Measurements from ENCODE around the gene WNK2.

WNK2 gene

DNA sequence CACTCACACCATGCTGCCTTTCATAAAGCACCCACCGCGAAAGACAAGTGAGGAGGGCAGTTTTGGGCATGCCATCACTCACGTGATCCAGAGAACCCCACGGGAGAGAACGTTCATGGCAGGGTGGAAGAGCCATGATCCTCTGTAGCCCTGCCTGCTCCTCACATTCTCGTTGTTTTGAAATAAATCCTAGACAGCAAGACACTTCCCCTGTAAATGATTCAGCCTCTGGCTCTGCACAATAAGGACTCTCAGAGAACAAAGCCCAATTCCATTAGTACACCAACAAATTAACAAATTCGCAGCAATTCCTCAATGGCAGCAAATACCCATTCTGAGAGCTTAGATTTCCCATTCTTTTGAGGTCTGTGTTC lies 71.5 kb downstream of the WNK2 start:
- no peak for DNase-seq (ENCODE audit: low spot score)

DNA sequence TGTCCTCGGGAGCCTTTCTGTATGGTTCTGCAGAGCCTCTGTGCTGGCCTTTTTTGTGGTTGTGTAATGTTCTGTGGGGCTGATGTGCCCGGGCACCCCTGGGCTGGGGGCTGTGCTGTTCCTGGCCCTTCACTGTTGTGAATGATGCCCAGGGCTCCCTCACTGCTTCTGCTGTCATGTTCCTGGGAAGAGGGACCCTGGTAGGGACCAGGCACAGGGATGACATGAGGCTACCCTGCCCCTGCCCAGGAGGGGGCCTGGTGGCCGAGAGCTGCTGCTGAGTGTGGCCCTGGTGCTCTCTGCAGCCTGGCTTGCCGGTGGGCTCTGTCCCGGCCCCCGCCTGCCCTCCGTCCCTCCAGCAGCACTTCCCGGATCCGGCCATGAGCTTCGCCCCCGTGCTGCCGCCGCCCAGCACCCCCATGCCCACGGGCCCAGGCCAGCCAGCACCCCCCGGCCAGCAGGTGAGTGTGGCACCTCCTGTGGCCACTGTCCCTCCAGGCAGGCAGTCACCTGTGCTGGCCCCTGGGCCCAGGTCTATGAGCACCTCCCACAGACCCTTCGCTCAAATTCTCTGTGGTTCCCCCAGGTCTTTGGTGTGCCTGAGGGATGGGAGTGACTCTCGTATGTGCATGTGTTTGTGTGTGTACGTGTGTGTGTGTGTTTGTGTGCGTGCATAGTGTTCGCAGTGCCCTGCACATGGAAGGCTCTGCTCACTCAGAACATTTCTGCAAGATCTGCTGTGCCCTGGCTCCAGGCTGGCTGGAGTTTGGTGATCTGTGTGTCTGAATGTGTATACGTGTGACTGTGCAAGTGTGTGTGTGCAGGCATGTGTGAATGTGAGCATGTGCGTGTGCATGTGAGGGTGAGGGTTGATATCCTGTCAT lies 72.3 kb downstream of the WNK2 start:
- no peak for DNase-seq (ENCODE audit: low spot score)

- no peak for DNase-seq (ENCODE audit: low spot score)
These were observed 73.2 kb downstream of the WNK2 start for GRCh38 chr9:93256878-93257807.

DNA sequence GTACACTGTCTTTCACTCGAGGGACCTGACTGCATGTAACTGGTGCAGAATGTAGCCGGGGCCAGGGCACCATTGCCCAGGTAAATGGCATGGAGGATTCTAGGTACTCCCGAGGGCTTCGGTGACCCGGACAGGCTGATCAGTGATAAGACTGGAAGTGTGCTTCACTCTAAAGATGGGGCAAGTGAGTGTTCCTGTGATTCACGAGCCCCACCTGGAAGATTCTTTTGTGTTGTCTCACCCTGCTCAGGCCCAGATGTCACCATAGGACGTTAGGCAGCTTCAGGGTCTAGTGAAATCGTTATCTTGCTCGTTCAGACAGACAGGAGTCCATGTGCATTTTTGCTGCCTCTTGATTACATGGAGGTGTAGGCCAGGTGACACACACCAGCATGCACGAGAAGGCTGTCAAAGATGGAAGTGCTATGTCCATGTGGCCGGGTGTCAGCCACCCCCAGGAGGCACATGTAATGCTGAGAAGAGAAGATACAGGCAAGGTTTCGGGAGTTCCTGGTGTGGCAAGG lies 73.9 kb downstream of the WNK2 start:
- no peak for DNase-seq (ENCODE audit: low spot score)

- no peak for DNase-seq (ENCODE audit: low spot score)
These were observed 74.5 kb downstream of the WNK2 start for GRCh38 chr9:93258419-93258817.

DNA sequence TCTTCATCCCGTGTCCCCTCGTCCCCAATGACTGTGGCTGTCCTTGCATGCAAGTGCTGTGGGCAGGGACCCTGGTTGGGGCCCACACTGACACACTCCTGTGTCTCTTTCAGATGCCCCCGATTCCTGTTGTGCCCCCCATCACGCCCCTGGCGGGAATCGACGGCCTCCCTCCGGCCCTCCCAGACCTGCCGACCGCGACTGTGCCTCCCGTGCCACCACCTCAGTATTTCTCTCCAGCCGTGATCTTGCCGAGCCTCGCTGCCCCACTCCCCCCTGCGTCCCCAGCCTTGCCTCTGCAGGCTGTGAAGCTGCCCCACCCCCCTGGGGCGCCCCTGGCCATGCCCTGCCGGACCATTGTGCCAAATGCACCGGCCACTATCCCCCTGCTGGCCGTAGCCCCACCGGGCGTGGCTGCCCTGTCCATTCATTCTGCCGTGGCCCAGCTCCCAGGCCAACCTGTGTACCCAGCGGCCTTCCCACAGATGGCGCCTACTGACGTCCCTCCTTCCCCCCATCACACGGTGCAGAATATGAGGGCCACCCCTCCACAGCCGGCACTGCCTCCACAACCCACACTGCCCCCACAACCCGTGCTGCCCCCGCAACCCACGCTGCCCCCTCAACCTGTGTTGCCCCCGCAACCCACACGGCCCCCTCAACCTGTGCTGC lies 75.0 kb downstream of the WNK2 start:
- DNase-seq (ENCODE audit: low spot score) = no peak

GRCh38 chr9:93259490-93260262 lies 75.7 kb downstream of the WNK2 start:
- no peak for DNase-seq (ENCODE audit: low spot score)

DNA sequence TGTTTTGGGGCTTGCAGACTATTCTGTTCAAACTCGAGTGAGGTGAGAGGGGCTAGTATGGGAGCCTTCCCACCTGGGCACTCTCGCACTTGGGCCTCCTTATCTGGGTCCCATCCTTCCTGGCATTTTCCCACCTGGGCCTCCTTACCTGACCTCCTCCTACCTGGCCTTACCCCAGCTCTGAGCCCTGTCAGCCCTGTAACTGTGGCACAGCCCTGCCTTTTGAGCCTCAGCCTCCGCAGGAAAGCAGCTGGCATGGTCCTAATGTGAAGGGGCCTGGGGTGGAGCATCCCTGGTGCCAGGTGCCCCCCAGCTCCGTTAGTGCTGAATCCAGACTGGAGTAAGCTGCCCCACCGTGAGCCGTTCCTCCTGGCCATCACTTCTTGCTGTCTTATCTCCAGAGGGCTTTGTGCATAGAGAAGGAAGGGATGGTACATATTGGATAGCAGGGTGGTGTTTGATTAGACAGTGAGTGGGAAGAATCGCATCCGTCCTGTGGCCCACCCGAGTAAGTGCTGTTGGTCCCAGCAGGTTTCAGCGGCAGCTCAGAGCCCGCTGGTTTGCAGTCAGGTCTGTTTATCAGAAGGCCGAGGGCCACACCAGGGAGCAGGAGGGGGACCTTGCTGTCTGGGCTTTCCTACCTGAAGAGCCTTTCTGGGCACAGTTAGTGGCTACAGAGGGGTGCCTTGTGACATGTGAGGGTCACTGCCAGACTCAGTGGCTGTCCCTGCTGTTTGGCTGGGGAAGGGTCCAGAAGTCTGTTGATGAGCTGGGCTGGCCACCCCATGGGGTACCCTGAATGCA lies 76.5 kb downstream of the WNK2 start:
- no peak for DNase-seq (ENCODE audit: low spot score)

- DNase-seq (ENCODE audit: low spot score) = no peak
These were observed 77.3 kb downstream of the WNK2 start for GRCh38 chr9:93261281-93261680.

DNA sequence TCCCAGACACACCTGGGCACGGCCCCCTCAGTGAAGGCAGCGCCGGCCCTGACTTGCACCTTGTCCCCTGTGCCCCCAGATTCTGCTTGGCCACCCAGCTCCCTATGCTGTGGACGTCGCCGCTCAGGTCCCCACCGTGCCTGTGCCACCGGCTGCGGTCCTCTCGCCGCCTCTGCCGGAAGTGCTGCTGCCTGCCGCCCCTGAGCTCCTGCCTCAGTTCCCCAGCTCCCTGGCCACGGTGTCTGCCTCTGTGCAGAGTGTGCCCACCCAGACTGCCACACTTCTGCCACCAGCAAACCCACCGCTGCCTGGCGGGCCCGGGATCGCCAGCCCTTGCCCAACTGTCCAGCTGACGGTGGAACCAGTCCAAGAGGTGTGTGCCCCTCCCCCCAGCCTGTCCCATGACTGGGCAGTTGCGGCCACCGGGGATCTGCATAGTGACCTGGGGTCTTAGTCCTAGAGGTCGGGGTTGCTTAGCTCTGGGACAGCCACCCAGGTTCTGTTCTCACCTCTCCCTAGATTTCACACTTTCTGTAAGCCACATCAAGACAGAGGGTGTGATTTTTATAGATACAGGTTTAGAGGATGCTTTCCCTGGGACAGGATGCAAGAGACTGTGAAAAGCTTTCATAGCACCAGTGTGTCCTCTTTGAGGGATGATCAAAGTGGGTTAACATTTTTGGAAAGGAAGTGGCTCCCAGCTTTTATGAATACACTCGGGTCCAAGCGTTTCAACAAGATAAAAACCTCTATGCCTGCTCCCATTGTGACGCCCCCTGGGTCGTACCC lies 78.0 kb downstream of the WNK2 start:
- DNase-seq (ENCODE audit: low spot score) = no peak

GRCh38 chr9:93262537-93263310 lies 78.8 kb downstream of the WNK2 start:
- peak; percentile 13 for DNase-seq (ENCODE audit: low spot score)

- no peak for DNase-seq (ENCODE audit: low spot score)
These were observed 79.6 kb downstream of the WNK2 start for GRCh38 chr9:93263334-93264229.

DNA sequence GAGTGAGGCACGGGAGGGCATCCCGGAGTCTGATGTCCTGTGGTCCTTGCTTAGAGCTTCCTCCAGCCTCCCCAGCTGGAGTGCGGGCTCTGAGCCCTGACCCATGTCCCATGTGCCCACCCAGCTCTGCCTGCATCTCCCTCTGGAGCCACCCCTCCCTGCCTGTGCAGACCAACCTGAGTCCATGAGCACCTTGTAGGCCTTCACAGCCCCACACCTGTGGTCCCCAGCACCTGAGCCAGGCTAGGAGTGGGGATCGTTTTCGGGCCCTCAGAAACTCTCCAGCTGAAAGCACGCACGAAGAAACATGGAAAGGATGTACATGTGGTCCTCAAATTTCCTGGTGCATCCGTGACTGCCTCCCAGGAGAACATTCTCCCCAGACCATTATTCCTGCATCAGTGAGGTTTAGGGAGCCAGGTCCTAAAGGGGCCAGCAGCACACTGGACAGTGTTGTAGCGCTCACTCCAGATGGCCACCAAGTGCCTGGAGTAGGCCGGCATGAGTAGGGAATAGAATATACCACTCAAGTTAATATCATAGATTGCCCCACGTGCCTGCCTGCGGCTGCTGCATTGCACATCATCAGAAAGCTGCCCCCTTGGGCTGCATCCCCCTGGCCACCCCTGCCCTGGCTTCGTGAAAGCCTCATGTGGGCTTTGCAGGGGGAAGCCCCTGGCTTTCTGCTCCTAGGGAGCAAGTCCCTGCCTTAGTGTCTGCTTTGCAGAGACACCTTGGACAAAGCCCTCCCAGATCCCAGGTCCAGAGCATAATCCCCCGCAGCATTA lies 80.6 kb downstream of the WNK2 start:
- no peak for DNase-seq (ENCODE audit: low spot score)

- DNase-seq (ENCODE audit: low spot score) = no peak
These were observed 81.5 kb downstream of the WNK2 start for GRCh38 chr9:93265301-93265971.

DNA sequence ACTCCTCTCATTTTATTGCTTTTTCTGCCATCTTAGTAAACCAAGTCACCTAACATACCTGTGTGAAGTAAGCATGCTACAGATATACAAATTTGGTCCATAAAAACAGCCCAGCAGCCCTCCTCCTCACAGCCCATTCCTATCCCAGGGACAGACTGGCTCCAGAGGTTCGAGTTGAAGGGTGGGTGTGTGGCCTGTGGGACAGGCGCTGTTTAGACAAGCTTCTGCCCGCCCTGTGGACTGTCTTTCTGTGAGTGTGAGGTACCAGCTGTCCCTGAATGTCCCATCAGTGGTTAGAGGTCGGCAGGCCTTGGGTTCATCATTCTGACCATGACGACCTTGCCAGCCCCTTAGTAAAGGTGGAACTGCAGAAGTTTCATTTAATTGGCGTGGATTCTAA lies 82.0 kb downstream of the WNK2 start:
- no peak for DNase-seq (ENCODE audit: low spot score)

DNA sequence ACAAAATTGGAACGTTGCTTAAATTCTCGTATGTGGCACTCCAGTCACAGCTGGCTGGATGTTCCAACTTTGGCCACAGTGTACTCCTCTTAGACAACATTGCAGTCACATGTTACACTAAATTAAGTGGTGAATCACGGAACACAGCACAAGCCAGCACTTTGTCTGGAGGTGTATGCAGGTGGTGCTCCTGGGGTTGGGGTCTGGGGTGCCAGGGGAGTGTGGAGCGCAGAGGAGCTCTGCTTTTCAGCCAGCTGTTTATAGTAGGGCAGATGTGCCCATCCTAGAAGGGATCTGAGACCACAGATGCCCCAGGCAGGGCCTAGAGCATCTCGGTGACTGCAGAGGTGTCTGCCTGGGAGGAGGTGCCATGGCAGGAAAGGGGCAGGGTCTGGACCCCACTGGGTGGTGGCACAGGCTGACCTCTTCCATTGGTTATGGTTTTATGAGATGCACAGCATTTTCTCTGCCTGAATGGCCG lies 82.6 kb downstream of the WNK2 start:
- DNase-seq (ENCODE audit: low spot score) = no peak

Data from cerebellar cortex (tissue), 1 donor.